ENCODE data around the gene FNDC3A.
A peak's percentile ranks its signal among the peaks of the same experiment; 100 is the strongest.

Gene FNDC3A

GRCh38 chr13:49185264-49185663 lies 209.6 kb downstream of the FNDC3A start:
- Histone ChIP-seq H4K20me1 (no peaks in the 10 kb centered on the region), H3K9me3 (replicated peaks in 1 of 11) (no peaks in the 10 kb centered on the region), H3K36me3 (peaks cover 63 to 100% (median 90%) of the 10 kb centered on the region in 11 experiments), H3K27ac (peak overlapping the region in 1 of 11 experiments; percentile 25; a peak in 1 of 22 replicates), H3K9ac (no peak overlapping the region), H3K4me3 (no peak overlapping the region), H3K4me1 (peaks cover 3 to 45% (median 10%) of the 10 kb centered on the region in 10 experiments; a peak in 11 of 20 replicates), H3K27me3 (no peaks in the 10 kb centered on the region), H3K4me2 (peak overlapping the region in 2 of 11 experiments; percentile 21 to 50; a peak in 2 of 22 replicates)
- TF ChIP-seq Cebpa-rat (IDR thresholded peaks at IDR 0.05): no peak

- Histone ChIP-seq H4K20me1 (no peaks in the 10 kb centered on the region), H3K9ac (no peak overlapping the region), H3K4me1 (peaks cover 0 to under 1% (median 0%) of the 10 kb centered on the region in 10 experiments; a peak in 1 of 20 replicates), H3K9me3 (replicated peaks in 1 of 11) (no peaks in the 10 kb centered on the region), H3K4me3 (no peak overlapping the region), H3K4me2 (no peak overlapping the region), H3K27me3 (no peaks in the 10 kb centered on the region), H3K27ac (no peak overlapping the region), H3K36me3 (peaks cover 88 to 100% (median 96%) of the 10 kb centered on the region in 11 experiments)
- no peak for TF ChIP-seq Cebpa-rat (IDR thresholded peaks at IDR 0.05)
Measured at GRCh38 chr13:49190901-49191300, 215.2 kb downstream of the FNDC3A start.

GRCh38 chr13:49206641-49207040 lies 230.9 kb downstream of the FNDC3A start:
- Histone ChIP-seq H3K4me2 (no peak overlapping the region), H3K4me1 (no peaks in the 10 kb centered on the region), H3K9me3 (replicated peaks in 1 of 11) (peaks cover 0 to 7% (median 0%) of the 10 kb centered on the region in 11 experiments; a peak in 5 of 22 replicates), H3K4me3 (no peak overlapping the region), H3K36me3 (peaks cover 75 to 100% (median 93%) of the 10 kb centered on the region in 11 experiments), H3K27ac (no peak overlapping the region), H3K27me3 (no peaks in the 10 kb centered on the region), H4K20me1 (no peaks in the 10 kb centered on the region), H3K9ac (no peak overlapping the region)
- no peak for TF ChIP-seq Cebpa-rat (IDR thresholded peaks at IDR 0.05)

GRCh38 chr13:49208619-49209018 lies 232.9 kb downstream of the FNDC3A start:
- TF ChIP-seq Cebpa-rat (IDR thresholded peaks at IDR 0.05): no peak
- peaks cover 0 to 16% (median 6%) of the 10 kb centered on the region in 11 experiments; a peak in 10 of 22 replicates for H3K9me3 ChIP-seq (replicated peaks in 1 of 11)
- H3K4me1 ChIP-seq: peaks cover 4 to 10% (median 7%) of the 10 kb centered on the region in 10 experiments
- no peak overlapping the region for H3K4me2 ChIP-seq
- H4K20me1 ChIP-seq: no peaks in the 10 kb centered on the region
- no peak overlapping the region for H3K9ac ChIP-seq
- no peak overlapping the region for H3K27ac ChIP-seq
- peaks cover 60 to 92% (median 79%) of the 10 kb centered on the region in 11 experiments for H3K36me3 ChIP-seq
- no peak overlapping the region for H3K4me3 ChIP-seq
- H3K27me3 ChIP-seq: no peaks in the 10 kb centered on the region

GRCh38 chr13:49210114-49210513 lies 234.4 kb downstream of the FNDC3A start:
- no peak overlapping the region for H3K9ac ChIP-seq
- H3K27ac ChIP-seq: no peak overlapping the region
- H3K4me2 ChIP-seq: no peak overlapping the region
- no peak for TF ChIP-seq Cebpa-rat (IDR thresholded peaks at IDR 0.05)
- peaks cover 19 to 25% (median 22%) of the 10 kb centered on the region in 10 experiments for H3K4me1 ChIP-seq
- peaks cover 0 to 24% (median 9%) of the 10 kb centered on the region in 11 experiments; a peak in 15 of 22 replicates for H3K9me3 ChIP-seq (replicated peaks in 1 of 11)
- H3K27me3 ChIP-seq: no peaks in the 10 kb centered on the region
- H3K4me3 ChIP-seq: no peak overlapping the region
- H3K36me3 ChIP-seq: peaks cover 45 to 77% (median 64%) of the 10 kb centered on the region in 11 experiments
- H4K20me1 ChIP-seq: no peaks in the 10 kb centered on the region

GRCh38 chr13:49210669-49211068 lies 235.0 kb downstream of the FNDC3A start:
- H3K27ac ChIP-seq: no peak overlapping the region
- peaks cover 22 to 30% (median 26%) of the 10 kb centered on the region in 10 experiments for H3K4me1 ChIP-seq
- peaks cover 40 to 71% (median 59%) of the 10 kb centered on the region in 11 experiments for H3K36me3 ChIP-seq
- no peak overlapping the region for H3K4me2 ChIP-seq
- H4K20me1 ChIP-seq: no peaks in the 10 kb centered on the region
- no peaks in the 10 kb centered on the region for H3K27me3 ChIP-seq
- H3K9me3 ChIP-seq (replicated peaks in 1 of 11): peaks cover 0 to 29% (median 14%) of the 10 kb centered on the region in 11 experiments; a peak in 18 of 22 replicates
- H3K4me3 ChIP-seq: no peak overlapping the region
- H3K9ac ChIP-seq: no peak overlapping the region
- no peak for TF ChIP-seq Cebpa-rat (IDR thresholded peaks at IDR 0.05)

GRCh38 chr13:49213539-49213938 lies 237.8 kb downstream of the FNDC3A start:
- Histone ChIP-seq H3K9me3 (replicated peaks in 1 of 11) (peaks cover 12 to 58% (median 36%) of the 10 kb centered on the region in 11 experiments; a peak in 21 of 22 replicates), H3K9ac (peak overlapping the region in 2 of 11 experiments; percentile 79 to 81; a peak in 3 of 22 replicates), H3K4me2 (peak overlapping the region; percentile 5 to 78 (median 76); a peak in 19 of 22 replicates), H4K20me1 (no peaks in the 10 kb centered on the region), H3K27ac (peak overlapping the region in 8 of 11 experiments; percentile 77 to 97 (median 88); a peak in 16 of 22 replicates), H3K27me3 (peaks cover 5 to 15% (median 12%) of the 10 kb centered on the region in 11 experiments), H3K4me3 (no peak overlapping the region), H3K36me3 (peaks cover 13 to 43% (median 31%) of the 10 kb centered on the region in 11 experiments; a peak in 20 of 22 replicates), H3K4me1 (peaks cover 31 to 50% (median 36%) of the 10 kb centered on the region in 10 experiments)
- no peak for TF ChIP-seq Cebpa-rat (IDR thresholded peaks at IDR 0.05)

GRCh38 chr13:49213997-49214916 lies 238.5 kb downstream of the FNDC3A start:
- Histone ChIP-seq H3K9ac (peak overlapping the region in 9 of 11 experiments; percentile 11 to 81 (median 67); a peak in 16 of 22 replicates), H3K36me3 (peaks cover 13 to 35% (median 28%) of the 10 kb centered on the region in 11 experiments; a peak in 20 of 22 replicates), H4K20me1 (no peaks in the 10 kb centered on the region), H3K27me3 (peaks cover 12 to 22% (median 19%) of the 10 kb centered on the region in 11 experiments), H3K4me1 (peaks cover 31 to 50% (median 36%) of the 10 kb centered on the region in 10 experiments), H3K4me3 (peak overlapping the region in 2 of 10 experiments; percentile 14 to 16; a peak in 2 of 20 replicates), H3K4me2 (peak overlapping the region; percentile 55 to 78 (median 76)), H3K27ac (peak overlapping the region in 10 of 11 experiments; percentile 42 to 97 (median 85); a peak in 20 of 22 replicates), H3K9me3 (replicated peaks in 1 of 11) (peaks cover 19 to 65% (median 43%) of the 10 kb centered on the region in 11 experiments)
- peak in 2 of 11 experiments; percentile 24; a peak in 1 of 22 replicates for TF ChIP-seq Cebpa-rat (IDR thresholded peaks at IDR 0.05)
